ENCODE results near the gene UBAP2L.

Gene UBAP2L

GRCh38 chr1:154186177-154186576, 34.6 kb upstream of the UBAP2L start:
- H3K36me3 ChIP-seq = no peaks in the 10 kb centered on the region
- TF ChIP-seq CTCF (IDR thresholded peaks at IDR 0.05; ENCODE audit: low read depth, low read length) = peak; percentile 61
- DNase-seq = peak; percentile 48

GRCh38 chr1:154186852-154187501, 33.8 kb upstream of the UBAP2L start:
- Histone ChIP-seq H3K4me1 (no peaks in the 10 kb centered on the region), H3K27me3 (peaks cover 3% of the 10 kb centered on the region), H3K4me3 (ENCODE audit: low read depth, low read length) (no peak overlapping the region), H3K36me3 (no peaks in the 10 kb centered on the region), H3K9me3 (no peaks in the 10 kb centered on the region)
- TF ChIP-seq CTCF (IDR thresholded peaks at IDR 0.05; ENCODE audit: low read depth, low read length) = no peak
- no peak for DNase-seq

More at GRCh38 chr1:154186177-154186576, 34.6 kb upstream of the UBAP2L start:
- no peaks in the 10 kb centered on the region for H3K27me3 ChIP-seq
- no peaks in the 10 kb centered on the region for H3K4me1 ChIP-seq
- no peak overlapping the region for H3K4me3 ChIP-seq (ENCODE audit: low read depth, low read length)
- H3K9me3 ChIP-seq = no peaks in the 10 kb centered on the region

GRCh38 chr1:154190550-154190949, 30.2 kb upstream of the UBAP2L start:
- Histone ChIP-seq H3K36me3 (no peaks in the 10 kb centered on the region), H3K9me3 (no peaks in the 10 kb centered on the region), H3K27me3 (peaks cover 12% of the 10 kb centered on the region), H3K4me1 (no peaks in the 10 kb centered on the region; the same call in 1 of the 2 replicates), H3K4me3 (ENCODE audit: low read depth, low read length) (no peak overlapping the region)
- DNase-seq = no peak
- no peak for TF ChIP-seq CTCF (IDR thresholded peaks at IDR 0.05; ENCODE audit: low read depth, low read length)

- DNase-seq = no peak
- Histone ChIP-seq H3K4me1 (no peaks in the 10 kb centered on the region; the same call in 1 of the 2 replicates), H3K9me3 (no peaks in the 10 kb centered on the region), H3K4me3 (ENCODE audit: low read depth, low read length) (no peak within 1 kb of the TSS), H3K36me3 (no peaks in the 10 kb centered on the region), H3K27me3 (peaks cover 12% of the 10 kb centered on the region)
- TF ChIP-seq CTCF (IDR thresholded peaks at IDR 0.05; ENCODE audit: low read depth, low read length) = no peak
Observed at GRCh38 chr1:154191990-154192461, 28.7 kb upstream of the UBAP2L start, which contains the start of gene TPM3. Gene TPM3 (minus strand): TSS chr1:154192100. CDS start chr1:154192018, 82 bp downstream.

- Histone ChIP-seq H3K36me3 (no peaks in the 10 kb centered on the region), H3K27me3 (peaks cover 12% of the 10 kb centered on the region), H3K4me1 (no peaks in the 10 kb centered on the region; the same call in 1 of the 2 replicates), H3K4me3 (ENCODE audit: low read depth, low read length) (no peak overlapping the region), H3K9me3 (no peaks in the 10 kb centered on the region)
- TF ChIP-seq CTCF (IDR thresholded peaks at IDR 0.05; ENCODE audit: low read depth, low read length) = no peak
- no peak for DNase-seq
Observed at GRCh38 chr1:154192476-154192875, 28.3 kb upstream of the UBAP2L start.

GRCh38 chr1:154193821-154194220, 26.9 kb upstream of the UBAP2L start:
- peaks cover 12% of the 10 kb centered on the region for H3K27me3 ChIP-seq
- H3K4me3 ChIP-seq (ENCODE audit: low read depth, low read length) = no peak overlapping the region
- peak; percentile 25 for DNase-seq
- no peaks in the 10 kb centered on the region for H3K36me3 ChIP-seq
- no peaks in the 10 kb centered on the region for H3K9me3 ChIP-seq
- no peak for TF ChIP-seq CTCF (IDR thresholded peaks at IDR 0.05; ENCODE audit: low read depth, low read length)
- no peaks in the 10 kb centered on the region; the same call in 1 of the 2 replicates for H3K4me1 ChIP-seq
